Gastroesophageal sphincter (tissue), 3 donors: ENCODE data around the gene MYO18A.

Source experiments
- CTCF ChIP-seq, 4 experiments: fragments of 200-600 bp in 2 of 4; fragments of 450-650 bp in 2 of 4; sonication (generic) in 1 of 4; IDR thresholded peaks; one replicate each; pipeline ENCODE4 v1.5.1; 2017 to 2019; ENCODE audit warnings: antibody characterized with exemption in 4 of 4, mild to moderate bottlenecking in 2 of 4, moderate library complexity in 2 of 4
- EP300 ChIP-seq: sonication (generic); formaldehyde crosslinking; IDR thresholded peaks from one replicate; pipeline ENCODE4 v1.6.1; 2017; ENCODE audit warnings: antibody characterized with exemption, mild to moderate bottlenecking

- TF ChIP-seq EP300, result no peak
- no peak for TF ChIP-seq CTCF (IDR thresholded peaks at IDR 0.05)
Observed at GRCh38 chr17:29045026-29045425, 135.2 kb downstream of the MYO18A start.
